Measurements from ENCODE around the gene FYCO1. TPM values are rescaled to one million over a fixed set of nuclear protein-coding genes. Genes with fewer than 3 reads are reported as not detected.

Gene FYCO1
- total and polyA plus RNA-seq, 2 of the 13 experiments (the other 11 are each of a cell fraction or from before 2014, with no cell fraction given), result 2.7 to 4.2 TPM

GRCh38 chr3:45946307-45946706 lies 49.3 kb downstream of the FYCO1 start:
- ChIA-PET CTCF (ENCODE audit: low intra/inter-chr PET ratio, low total read pairs) (no interaction called here), POLR2A (no interaction called here)
- Histone ChIP-seq H3K9me3 (ENCODE audit: low read length) (no peaks in the 10 kb centered on the region), H2AFZ (ENCODE audit: low read length) (no peak overlapping the region), H3K27me3 (ENCODE audit: control insufficient read depth in 1 of 2, insufficient read depth in 2 of 2, low read length in 2 of 2) (no peaks in the 10 kb centered on the region), H4K20me1 (ENCODE audit: insufficient read depth, low read length) (no peaks in the 10 kb centered on the region), H3K36me3 (replicated peaks in 1 of 2; ENCODE audit: control insufficient read depth in 1 of 2, insufficient read depth in 2 of 2, low read length in 2 of 2) (peaks cover 26 to 64% of the 10 kb centered on the region in 2 experiments; a peak in 4 of 5 replicates), H3K79me2 (ENCODE audit: insufficient read depth, low read length) (no peaks in the 10 kb centered on the region), H3K4me2 (ENCODE audit: low read depth, low read length) (no peak overlapping the region), H3K4me3 (replicated peaks in 1 of 3; ENCODE audit: insufficient read depth in 1 of 3, low read depth in 2 of 3, low read length in 3 of 3) (no peak overlapping the region), H3K9ac (ENCODE audit: insufficient read depth, low read depth, low read length) (no peak overlapping the region), H3K27ac (ENCODE audit: extremely low read length, insufficient read depth, low read length) (no peak overlapping the region), H3K4me1 (ENCODE audit: insufficient read depth, low read length) (no peaks in the 10 kb centered on the region)
- no peak for ATAC-seq
- in situ Hi-C loops (cut with HindIII; ENCODE audit: extremely low pct_ligation_motif_present, low pct_unique_long_range_greater_than_20kb) (no loop called here), intact Hi-C loops (cut with micrococcal nuclease; ENCODE audit: unreplicated experiment) (no loop called here)
- WGBS (ENCODE audit: low lambda C conversion rate), result no CpG with 5 or more reads among the region's 1 CpG
- TF ChIP-seq HDAC1 (CRISPR knock-in tag; IDR thresholded peaks at IDR 0.05) (no peak), ZBTB8A (CRISPR knock-in tag; IDR thresholded peaks at IDR 0.05; ENCODE audit: borderline replicate concordance, low read depth) (no peak), ZBTB37 (CRISPR knock-in tag; IDR thresholded peaks at IDR 0.05) (no peak)
- BruUV-seq (replicated peaks), result no TSS peak
- FAIRE-seq, result no peak
- DNase-seq (ENCODE audit: low spot score), result no peak

- Histone ChIP-seq H3K4me2 (ENCODE audit: low read depth, low read length) (no peak overlapping the region), H3K27me3 (ENCODE audit: control insufficient read depth in 1 of 2, insufficient read depth in 2 of 2, low read length in 2 of 2) (no peaks in the 10 kb centered on the region), H3K79me2 (ENCODE audit: insufficient read depth, low read length) (no peaks in the 10 kb centered on the region), H2AFZ (ENCODE audit: low read length) (no peak overlapping the region), H3K9ac (ENCODE audit: insufficient read depth, low read depth, low read length) (no peak overlapping the region), H3K27ac (ENCODE audit: extremely low read length, insufficient read depth, low read length) (no peak overlapping the region), H4K20me1 (ENCODE audit: insufficient read depth, low read length) (no peaks in the 10 kb centered on the region), H3K9me3 (ENCODE audit: low read length) (no peaks in the 10 kb centered on the region), H3K36me3 (replicated peaks in 1 of 2; ENCODE audit: control insufficient read depth in 1 of 2, insufficient read depth in 2 of 2, low read length in 2 of 2) (peaks cover 18 to 51% of the 10 kb centered on the region in 2 experiments; a peak in 4 of 5 replicates), H3K4me1 (ENCODE audit: insufficient read depth, low read length) (no peaks in the 10 kb centered on the region), H3K4me3 (replicated peaks in 1 of 3; ENCODE audit: insufficient read depth in 1 of 3, low read depth in 2 of 3, low read length in 3 of 3) (no peak overlapping the region)
- TF ChIP-seq CCDC6 (CRISPR knock-in tag; IDR thresholded peaks at IDR 0.05) (no peak), CHD4 (IDR thresholded peaks at IDR 0.05; ENCODE audit: borderline replicate concordance, low read length) (no peak), SRSF4 (IDR thresholded peaks at IDR 0.05; ENCODE audit: low read depth, low read length, poor library complexity, severe bottlenecking) (no peak), HOXA3 (CRISPR knock-in tag; IDR thresholded peaks at IDR 0.05) (no peak), HNRNPLL (IDR thresholded peaks at IDR 0.05; ENCODE audit: low read depth, low read length, poor library complexity, severe bottlenecking) (no peak), ZNF430 (CRISPR knock-in tag; IDR thresholded peaks at IDR 0.05) (no peak), RBM22 (optimal IDR thresholded peaks at IDR 0.05; ENCODE audit: low read length) (no peak), ZNF468 (CRISPR knock-in tag; IDR thresholded peaks at IDR 0.05) (no peak), HNRNPK (IDR thresholded peaks at IDR 0.05; ENCODE audit: low read depth, low read length, poor library complexity, severe bottlenecking) (no peak), ZNF7 (CRISPR knock-in tag; IDR thresholded peaks at IDR 0.05) (no peak), HOXA9 (CRISPR knock-in tag; IDR thresholded peaks at IDR 0.05; ENCODE audit: borderline replicate concordance) (no peak)
- ChIA-PET CTCF (ENCODE audit: low intra/inter-chr PET ratio, low total read pairs) (no interaction called here), POLR2A (no interaction called here)
- ATAC-seq (no peak), FAIRE-seq (no peak), DNase-seq (ENCODE audit: low spot score) (no peak)
- 97% methylated on average over 5 of the region's 5 CpGs for WGBS (ENCODE audit: low lambda C conversion rate)
- in situ Hi-C loops (cut with HindIII; ENCODE audit: extremely low pct_ligation_motif_present, low pct_unique_long_range_greater_than_20kb) (no loop called here), intact Hi-C loops (cut with micrococcal nuclease; ENCODE audit: unreplicated experiment) (no loop called here)
- BruUV-seq (replicated peaks), result no TSS peak
Measured at GRCh38 chr3:45944830-45945620, 50.6 kb downstream of the FYCO1 start.

All from HepG2 (cell line).